GM23338 (cell line): ENCODE measurements around the gene RGS6. TPM values are rescaled to one million over a fixed set of nuclear protein-coding genes. Genes with fewer than 3 reads are reported as not detected.

ENCODE experiments used
- ATAC-seq: fragments of 200-7000 bp; cut with Tn5 transposase; 3 replicates; pipeline ENCODE4 v1.9.1; 2020
- DNase-seq: peaks from one replicate; pipeline ENCODE4 v3.0.0-alpha.2; 2015; ENCODE audit warnings: low spot score
- H2AFZ ChIP-seq: fragments of 200-600 bp; sonication (generic); 2 replicates; pipeline ENCODE4 v1.8.0; 2016; ENCODE audit warnings: antibody characterized with exemption, mild to moderate bottlenecking, moderate library complexity
- H3F3A ChIP-seq: fragments of 200-600 bp; sonication (generic); replicated peaks from 2 replicates; pipeline ENCODE4 v1.8.0; 2017; ENCODE audit warnings: antibody characterized with exemption, mixed run types, low read depth
- H3K27ac ChIP-seq: fragments of 200-600 bp; sonication (generic); 2 replicates; pipeline ENCODE4 v1.6.1; 2016; ENCODE audit warnings: low read depth
- H3K27me3 ChIP-seq: fragments of 200-600 bp; sonication (generic); 2 replicates; pipeline ENCODE4 v1.8.0; 2016; ENCODE audit warnings: mild to moderate bottlenecking, mixed run types, moderate library complexity; ENCODE audit not compliant: insufficient read depth
- H3K36me3 ChIP-seq: fragments of 200-600 bp; sonication (generic); 2 replicates; pipeline ENCODE4 v1.8.0; 2016; ENCODE audit warnings: mild to moderate bottlenecking; ENCODE audit not compliant: insufficient read depth
- H3K4me1 ChIP-seq: fragments of 200-600 bp; sonication (generic); 2 replicates; pipeline ENCODE4 v1.8.0; 2016; ENCODE audit warnings: mild to moderate bottlenecking, moderate library complexity; ENCODE audit not compliant: insufficient read depth
- H3K4me2 ChIP-seq: fragments of 200-600 bp; sonication (generic); 2 replicates; pipeline ENCODE4 v1.7.1; 2017; ENCODE audit warnings: mixed run types
- H3K4me3 ChIP-seq: fragments of 200-600 bp; sonication (generic); 2 replicates; pipeline ENCODE4 v1.6.1; 2016; ENCODE audit warnings: mixed run types
- H3K79me2 ChIP-seq: fragments of 200-600 bp; sonication (generic); replicated peaks from 2 replicates; pipeline ENCODE4 v1.8.0; 2017; ENCODE audit warnings: mild to moderate bottlenecking; ENCODE audit not compliant: insufficient read depth
- H3K9me2 ChIP-seq: fragments of 200-600 bp; sonication (generic); 2 replicates; pipeline ENCODE4 v1.8.0; 2017; ENCODE audit not compliant: insufficient read depth
- H4K20me1 ChIP-seq: fragments of 200-600 bp; sonication (generic); replicated peaks from 2 replicates; pipeline ENCODE4 v1.8.0; 2017; ENCODE audit warnings: mild to moderate bottlenecking; ENCODE audit not compliant: insufficient read depth
- H3K27ac Mint-ChIP-seq: 2 replicates; pipeline ENCODE4 v1.8.0; 2020; ENCODE audit warnings: inconsistent platforms, mild to moderate bottlenecking, moderate library complexity, mixed read lengths
- H3K27me3 Mint-ChIP-seq: 3 replicates; pipeline ENCODE4 v1.8.0; 2022; ENCODE audit warnings: low read depth, mild to moderate bottlenecking, moderate library complexity, mixed read lengths, inconsistent platforms; ENCODE audit not compliant: insufficient read depth, poor library complexity
- H3K36me3 Mint-ChIP-seq: 3 replicates; pipeline ENCODE4 v1.8.0; 2021; ENCODE audit warnings: low read depth, mild to moderate bottlenecking, inconsistent platforms, moderate library complexity, mixed read lengths
- H3K4me1 Mint-ChIP-seq: 3 replicates; pipeline ENCODE4 v1.8.0; 2020; ENCODE audit warnings: mild to moderate bottlenecking, inconsistent platforms, mixed read lengths
- H3K4me3 Mint-ChIP-seq: 3 replicates; pipeline ENCODE4 v1.8.0; 2021; ENCODE audit warnings: moderate library complexity, mild to moderate bottlenecking, inconsistent platforms, mixed read lengths
- H3K9me3 Mint-ChIP-seq: 3 replicates; pipeline ENCODE4 v1.8.0; 2020; ENCODE audit warnings: moderate library complexity, mild to moderate bottlenecking, inconsistent platforms, mixed read lengths
- CREB1 ChIP-seq: fragments of 250-450 bp; sonication (Bioruptor Pico); IDR thresholded peaks from 2 replicates; pipeline ENCODE4 v1.5.0; 2020; ENCODE audit warnings: low read depth, mild to moderate bottlenecking, moderate library complexity
- CTCF ChIP-seq, 2 experiments: fragments of 200-600 bp in 1 of 2; sonication (generic) in 1 of 2; conservative IDR thresholded peaks; 2 replicates each; pipeline versions ENCODE4 v1.5.1 to v1.6.1; 2016 to 2017; ENCODE audit warnings: antibody characterized with exemption in 2 of 2, low read depth in 2 of 2, mild to moderate bottlenecking in 2 of 2, moderate library complexity in 1 of 2
- ETS1 ChIP-seq: IDR thresholded peaks from 2 replicates; pipeline ENCODE4 v1.6.1; 2016; ENCODE audit warnings: antibody characterized with exemption
- EZH2 ChIP-seq: fragments of 200-600 bp; sonication (generic); IDR thresholded peaks from one replicate; pipeline ENCODE4 v1.8.0; 2017; ENCODE audit warnings: antibody characterized with exemption, mild to moderate bottlenecking, low read depth; ENCODE audit not compliant: unreplicated experiment
- JUNB ChIP-seq: IDR thresholded peaks from one replicate; pipeline ENCODE4 v1.6.1; 2016; ENCODE audit warnings: antibody characterized with exemption; ENCODE audit not compliant: unreplicated experiment
- NANOG ChIP-seq: IDR thresholded peaks from 2 replicates; pipeline ENCODE4 v1.6.1; 2016; ENCODE audit warnings: antibody characterized with exemption, borderline replicate concordance
- POLR2AphosphoS5 ChIP-seq: IDR thresholded peaks from 2 replicates; pipeline ENCODE4 v1.6.1; 2016; ENCODE audit warnings: antibody characterized with exemption, low read depth
- REST ChIP-seq: IDR thresholded peaks from one replicate; pipeline ENCODE4 v1.6.1; 2018; ENCODE audit warnings: antibody characterized with exemption; ENCODE audit not compliant: unreplicated experiment
- STAT1 ChIP-seq: IDR thresholded peaks from one replicate; pipeline ENCODE4 v1.6.1; 2016; ENCODE audit warnings: antibody characterized with exemption; ENCODE audit not compliant: unreplicated experiment
- ZNF114 ChIP-seq: fragments of 250-450 bp; sonication (Bioruptor Pico); IDR thresholded peaks from 2 replicates; pipeline ENCODE4 v1.5.0; 2020; ENCODE audit warnings: mild to moderate bottlenecking, moderate library complexity
- ZNF331 ChIP-seq: fragments of 250-450 bp; sonication (Bioruptor Pico); IDR thresholded peaks from 2 replicates; pipeline ENCODE4 v1.5.0; 2020; ENCODE audit warnings: low read depth, mild to moderate bottlenecking, moderate library complexity
- ZNF462 ChIP-seq: fragments of 250-450 bp; sonication (Bioruptor Pico); IDR thresholded peaks from 2 replicates; pipeline ENCODE4 v1.5.0; 2020; ENCODE audit warnings: mild to moderate bottlenecking, moderate library complexity
- polyA plus RNA-seq: library from polyadenylated mRNA; unstranded; fragments of >200 nt; fragmentation: Nextera tagmentation; extraction: Ambion mirVana; gene quantifications from 2 replicates; pipeline ENCODE4 v1.2.1, GENCODE V29; 2016
- total RNA-seq: library from RNA; depleted of rRNA; stranded (reverse); fragments of >200 nt; shearing (Covaris generic); gene quantifications from 2 replicates; pipeline ENCODE4 v1.2.3, GENCODE V29; 2014

Gene RGS6
- total and polyA plus RNA-seq, 2 experiments from 2014 or later = 0.66 to 0.83 TPM

- H3K9me2 ChIP-seq = no peaks in the 10 kb centered on the region
- H4K20me1 ChIP-seq = no peaks in the 10 kb centered on the region
- DNase-seq = no peak
- no peak overlapping the region for H3K4me3 ChIP-seq
- H3K4me2 ChIP-seq = no peak overlapping the region
- no peak overlapping the region for H3K27ac ChIP-seq
- Mint-ChIP-seq H3K27me3 (no peaks in the 10 kb centered on the region), H3K4me3 (no peak overlapping the region), H3K27ac (no peak overlapping the region), H3K4me1 (no peaks in the 10 kb centered on the region), H3K9me3 (0 out of 3 replicates have a peak, but pooled peaks cover 3% of the 10 kb centered on the region), H3K36me3 (no peaks in the 10 kb centered on the region)
- ATAC-seq = no peak
- no peak overlapping the region for H2AFZ ChIP-seq
- no peaks in the 10 kb centered on the region for H3K79me2 ChIP-seq
- no peaks in the 10 kb centered on the region for H3F3A ChIP-seq
- H3K36me3 ChIP-seq = no peaks in the 10 kb centered on the region
- no peaks in the 10 kb centered on the region for H3K27me3 ChIP-seq
- TF ChIP-seq ZNF114 (CRISPR knock-in tag) = no peak
- no peak for TF ChIP-seq CTCF (conservative IDR thresholded peaks at IDR 0.05; ENCODE audit: low read depth in 2 of 2)
- TF ChIP-seq ETS1 = no peak
- TF ChIP-seq ZNF331 (CRISPR knock-in tag) = no peak
- no peak for TF ChIP-seq NANOG
- TF ChIP-seq JUNB = no peak
- TF ChIP-seq EZH2 = no peak
- no peak for TF ChIP-seq ZNF462 (CRISPR knock-in tag)
- no peak for TF ChIP-seq POLR2AphosphoS5
- TF ChIP-seq REST = no peak
- TF ChIP-seq STAT1 = no peak
- TF ChIP-seq CREB1 (CRISPR knock-in tag) = no peak
- H3K4me1 ChIP-seq = no peaks in the 10 kb centered on the region
Observed at GRCh38 chr14:71994416-71994815, 62.2 kb downstream of the RGS6 start.
